SU-DHL-6 (cell line): ENCODE results near the gene TGFB1.

Experiments used
- H2AFZ ChIP-seq: fragments of 200-600 bp; sonication (generic); 2 replicates; pipeline ENCODE4 v1.6.1; 2014; ENCODE audit warnings: low read depth, mild to moderate bottlenecking, moderate library complexity, mixed read lengths, antibody characterized with exemption, low read length; ENCODE audit not compliant: severe bottlenecking
- H3F3A ChIP-seq: fragments of 200-600 bp; shearing (Covaris generic); 2 replicates; pipeline ENCODE4 v1.6.0; 2016; ENCODE audit warnings: antibody characterized with exemption, mild to moderate bottlenecking; ENCODE audit not compliant: insufficient read depth
- H3K27ac ChIP-seq: fragments of 200-600 bp; sonication (generic); 2 replicates; pipeline ENCODE4 v1.5.1; 2016; ENCODE audit warnings: low read depth, mild to moderate bottlenecking, low read length, moderate library complexity, mixed read lengths
- H3K27me3 ChIP-seq: fragments of 200-600 bp; sonication (generic), shearing (Covaris generic); 2 replicates; pipeline ENCODE4 v1.6.0; 2014; ENCODE audit warnings: mild to moderate bottlenecking, low read length
- H3K36me3 ChIP-seq: fragments of 200-600 bp; sonication (generic); 2 replicates; pipeline ENCODE4 v1.6.1; 2014; ENCODE audit warnings: mild to moderate bottlenecking, low read length, mixed read lengths
- H3K4me2 ChIP-seq: fragments of 300-600, 200-600 bp; shearing (Covaris generic), sonication (generic); 2 replicates; pipeline ENCODE4 v1.6.0; 2014; ENCODE audit warnings: low read length, low read depth, mild to moderate bottlenecking; ENCODE audit not compliant: poor library complexity, severe bottlenecking
- H3K4me3 ChIP-seq: fragments of 200-600 bp; sonication (generic); 2 replicates; pipeline ENCODE4 v1.5.1; 2014; ENCODE audit warnings: antibody characterized with exemption, low read length, mild to moderate bottlenecking, mixed read lengths; ENCODE audit not compliant: insufficient read depth, poor library complexity, severe bottlenecking
- H3K79me2 ChIP-seq: fragments of 200-600 bp; sonication (generic); 2 replicates; pipeline ENCODE4 v1.6.1; 2014; ENCODE audit warnings: mild to moderate bottlenecking, low read length, moderate library complexity; ENCODE audit not compliant: insufficient read depth
- H3K9ac ChIP-seq: fragments of 200-600 bp; sonication (generic); 2 replicates; pipeline ENCODE4 v1.7.0; 2014; ENCODE audit warnings: mild to moderate bottlenecking, low read length
- H3K9me2 ChIP-seq: fragments of 200-600 bp; sonication (generic); replicated peaks from 2 replicates; pipeline ENCODE4 v1.6.1; 2014; ENCODE audit warnings: low read length; ENCODE audit not compliant: insufficient read depth
- H3K9me3 ChIP-seq: fragments of 200-600 bp; sonication (generic); 2 replicates; pipeline ENCODE4 v1.6.1; 2014; ENCODE audit warnings: low read length, mixed read lengths; ENCODE audit not compliant: insufficient read depth
- H4K20me1 ChIP-seq: fragments of 200-600 bp; sonication (generic); 2 replicates; pipeline ENCODE4 v1.6.1; 2014; ENCODE audit warnings: low read depth, mild to moderate bottlenecking, antibody characterized with exemption, low read length, moderate library complexity, mixed read lengths
- EZH2phosphoT487 ChIP-seq: fragments of 200-600 bp; sonication (generic), shearing (Covaris generic); conservative IDR thresholded peaks from 2 replicates; pipeline ENCODE4 v1.6.1; 2018; ENCODE audit warnings: mild to moderate bottlenecking, antibody characterized with exemption, low read length, moderate library complexity, mixed read lengths
- TF ChIP-seq, protein P1 (sequence below): fragments of 200-600 bp; sonication (generic); IDR thresholded peaks from one replicate; pipeline ENCODE4 v1.5.1; 2017; ENCODE audit warnings: antibody characterized with exemption, mild to moderate bottlenecking, low read length, moderate library complexity; ENCODE audit not compliant: insufficient read depth, poor library complexity, severe bottlenecking

TGFB1 gene

DNA sequence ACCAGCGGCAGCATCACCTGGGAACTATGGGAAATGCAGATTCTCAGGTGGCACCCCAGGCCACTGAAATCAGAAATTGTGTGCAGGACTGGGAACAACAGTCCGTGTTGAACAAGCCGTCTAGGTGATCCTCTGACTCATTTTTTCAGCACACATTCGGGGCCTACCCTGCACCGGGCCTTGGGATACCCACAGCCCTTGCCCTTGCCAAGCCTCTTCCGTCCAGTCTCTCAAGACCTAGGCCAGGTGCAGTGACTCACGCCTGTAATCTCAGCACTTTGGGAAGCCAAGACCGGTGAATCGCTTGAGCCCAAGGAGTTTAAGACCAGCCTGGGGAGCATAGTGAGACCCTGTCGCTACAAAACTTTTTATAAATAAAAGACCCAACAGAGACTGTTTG, 18.3 kb downstream of the TGFB1 start:
- Histone ChIP-seq H3K4me2 (no peak overlapping the region), H3K9ac (no peak overlapping the region), H2AFZ (no peak overlapping the region), H3K27me3 (no peaks in the 10 kb centered on the region), H3K9me3 (no peaks in the 10 kb centered on the region), H3F3A (no peaks in the 10 kb centered on the region), H3K79me2 (peaks cover 4% of the 10 kb centered on the region), H3K4me3 (no peak overlapping the region), H3K36me3 (peaks cover 5% of the 10 kb centered on the region; the same call in 1 of the 2 replicates), H3K27ac (no peak overlapping the region), H3K9me2 (no peaks in the 10 kb centered on the region), H4K20me1 (no peaks in the 10 kb centered on the region)
- no peak for TF ChIP-seq EZH2phosphoT487
- TF ChIP-seq, protein P1, sequence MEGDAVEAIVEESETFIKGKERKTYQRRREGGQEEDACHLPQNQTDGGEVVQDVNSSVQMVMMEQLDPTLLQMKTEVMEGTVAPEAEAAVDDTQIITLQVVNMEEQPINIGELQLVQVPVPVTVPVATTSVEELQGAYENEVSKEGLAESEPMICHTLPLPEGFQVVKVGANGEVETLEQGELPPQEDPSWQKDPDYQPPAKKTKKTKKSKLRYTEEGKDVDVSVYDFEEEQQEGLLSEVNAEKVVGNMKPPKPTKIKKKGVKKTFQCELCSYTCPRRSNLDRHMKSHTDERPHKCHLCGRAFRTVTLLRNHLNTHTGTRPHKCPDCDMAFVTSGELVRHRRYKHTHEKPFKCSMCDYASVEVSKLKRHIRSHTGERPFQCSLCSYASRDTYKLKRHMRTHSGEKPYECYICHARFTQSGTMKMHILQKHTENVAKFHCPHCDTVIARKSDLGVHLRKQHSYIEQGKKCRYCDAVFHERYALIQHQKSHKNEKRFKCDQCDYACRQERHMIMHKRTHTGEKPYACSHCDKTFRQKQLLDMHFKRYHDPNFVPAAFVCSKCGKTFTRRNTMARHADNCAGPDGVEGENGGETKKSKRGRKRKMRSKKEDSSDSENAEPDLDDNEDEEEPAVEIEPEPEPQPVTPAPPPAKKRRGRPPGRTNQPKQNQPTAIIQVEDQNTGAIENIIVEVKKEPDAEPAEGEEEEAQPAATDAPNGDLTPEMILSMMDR: no peak

DNA sequence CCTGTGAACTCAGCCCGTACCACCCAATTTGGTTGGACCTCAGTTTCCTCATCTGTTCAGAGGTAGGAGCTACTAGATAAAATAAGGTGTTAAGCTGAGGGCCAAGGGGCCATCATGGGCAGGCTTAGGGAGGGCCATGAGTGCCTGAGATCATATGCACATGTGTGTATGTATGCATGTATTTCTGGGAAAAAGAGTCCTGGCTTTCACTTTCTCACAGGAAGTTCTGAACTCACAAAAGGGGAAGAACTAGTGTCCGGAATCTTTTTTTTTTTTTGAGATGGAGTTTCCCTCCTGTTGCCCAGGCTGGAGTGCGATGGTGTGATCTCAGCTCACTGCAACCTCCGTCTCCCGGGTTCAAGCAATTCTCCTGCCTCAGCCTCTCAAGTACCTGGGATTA, 18.9 kb downstream of the TGFB1 start:
- Histone ChIP-seq H3K27ac (no peak overlapping the region), H3K27me3 (no peaks in the 10 kb centered on the region), H3K4me3 (no peak overlapping the region), H3K79me2 (peaks cover 4% of the 10 kb centered on the region), H3K9me3 (no peaks in the 10 kb centered on the region), H3K36me3 (peaks cover 4% of the 10 kb centered on the region; the same call in 1 of the 2 replicates), H3F3A (no peaks in the 10 kb centered on the region), H3K4me2 (no peak overlapping the region), H3K9ac (no peak overlapping the region), H2AFZ (no peak overlapping the region), H3K9me2 (no peaks in the 10 kb centered on the region), H4K20me1 (no peaks in the 10 kb centered on the region)
- TF ChIP-seq, protein P1: no peak
- no peak for TF ChIP-seq EZH2phosphoT487

DNA sequence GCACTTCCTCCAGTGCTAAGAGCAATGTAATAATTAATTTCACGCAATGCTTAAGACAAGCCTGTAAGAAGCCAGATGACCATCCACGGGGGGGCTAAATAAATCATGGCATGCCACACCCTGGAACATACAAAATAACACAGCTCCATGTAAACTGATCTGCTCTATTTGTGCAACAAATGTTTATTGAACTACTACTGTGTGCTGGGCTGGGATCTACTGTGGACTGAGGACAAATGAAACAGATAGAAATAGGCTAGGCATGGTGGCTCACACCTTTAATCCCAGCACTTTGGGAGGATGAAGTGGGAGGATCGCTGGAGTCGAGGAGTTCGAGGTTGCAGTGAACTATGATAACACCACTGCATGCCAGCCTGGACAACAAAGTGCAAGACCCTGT, 21.3 kb downstream of the TGFB1 start:
- Histone ChIP-seq H3K9me3 (no peaks in the 10 kb centered on the region), H3K4me2 (no peak overlapping the region), H3K27ac (no peak overlapping the region), H3K79me2 (peaks cover 1% of the 10 kb centered on the region), H3K27me3 (no peaks in the 10 kb centered on the region), H3F3A (peaks cover 15% of the 10 kb centered on the region), H2AFZ (no peak overlapping the region), H3K36me3 (peaks cover 4% of the 10 kb centered on the region; the same call in 1 of the 2 replicates), H3K4me3 (no peak overlapping the region), H3K9ac (no peak overlapping the region), H3K9me2 (no peaks in the 10 kb centered on the region), H4K20me1 (no peaks in the 10 kb centered on the region)
- TF ChIP-seq, protein P1: no peak
- no peak for TF ChIP-seq EZH2phosphoT487
